Testis (tissue), 3 donors: ENCODE measurements around the gene TNRC6C. TPM values are rescaled to one million over a fixed set of nuclear protein-coding genes. Genes with fewer than 3 reads are reported as not detected.

Source experiments
- DNase-seq: peaks from one replicate; pipeline ENCODE4 v3.0.0-alpha.2; 2019
- H3K27ac ChIP-seq, 2 donors: fragments of 200-600 bp; sonication (generic); one replicate each; pipeline ENCODE4 v1.5.1; 2019
- H3K27me3 ChIP-seq: fragments of 200-600 bp; sonication (generic); one replicate; pipeline ENCODE4 v1.5.1; 2019
- H3K36me3 ChIP-seq: fragments of 200-600 bp; sonication (generic); one replicate; pipeline ENCODE4 v1.5.1; 2017; ENCODE audit warnings: low read depth; ENCODE audit errors: missing control alignments
- H3K4me1 ChIP-seq: fragments of 200-600 bp; sonication (generic); one replicate; pipeline ENCODE4 v1.5.1; 2019
- H3K4me3 ChIP-seq, 2 donors: fragments of 200-600 bp; sonication (generic); one replicate each; pipeline ENCODE4 v1.5.1; 2017 to 2019
- H3K9me3 ChIP-seq: fragments of 200-600 bp; sonication (generic); one replicate; pipeline ENCODE4 v1.5.1; 2017
- CTCF ChIP-seq, 3 experiments: fragments of 450-650 bp in 2 of 3; fragments of 200-600 bp in 1 of 3; sonication (generic) in 1 of 3; IDR thresholded peaks; one replicate each; pipeline ENCODE4 v1.5.1; 2016 to 2019; ENCODE audit warnings: antibody characterized with exemption in 3 of 3, mild to moderate bottlenecking in 2 of 3, moderate library complexity in 1 of 3
- POLR2A ChIP-seq: fragments of 450-650 bp; IDR thresholded peaks from one replicate; pipeline ENCODE4 v1.6.1; 2017; ENCODE audit warnings: antibody characterized with exemption, mild to moderate bottlenecking, moderate library complexity
- WGBS, 2 donors: methylation state at CpG; one replicate each; pipeline ENCODE4 v1.1.5; 2018; 5-methylcytosine and 5-hydroxymethylcytosine counted together
- intact Hi-C: fragments of 100-400 bp; cut with DNase I; formaldehyde crosslinking; loops from one replicate; pipeline ENCODE4 v1.15.1; 2023; ENCODE audit warnings: low total_unique reads
- polyA plus RNA-seq: library from polyadenylated mRNA; stranded (reverse); fragments of 350-450 nt; fragmentation: Illumina TruSeq; extraction: RNeasy Lipid Tissue Mini Kit (QIAGEN cat#74804); gene quantifications from one replicate; pipeline ENCODE4 v1.2.3, GENCODE V29; 2014; ENCODE audit warnings: low read depth, low replicate concordance; ENCODE audit not compliant: insufficient read depth
- total RNA-seq, 2 donors: library from RNA; depleted of rRNA; stranded (reverse); fragments of >200 nt; gene quantifications; one replicate each; pipeline ENCODE4 v1.2.3, GENCODE V29; 2016

Gene TNRC6C
- total and polyA plus RNA-seq, 3 donors from 2014 or later, result 26.2 to 35.6 (median 27.4) TPM

DNA sequence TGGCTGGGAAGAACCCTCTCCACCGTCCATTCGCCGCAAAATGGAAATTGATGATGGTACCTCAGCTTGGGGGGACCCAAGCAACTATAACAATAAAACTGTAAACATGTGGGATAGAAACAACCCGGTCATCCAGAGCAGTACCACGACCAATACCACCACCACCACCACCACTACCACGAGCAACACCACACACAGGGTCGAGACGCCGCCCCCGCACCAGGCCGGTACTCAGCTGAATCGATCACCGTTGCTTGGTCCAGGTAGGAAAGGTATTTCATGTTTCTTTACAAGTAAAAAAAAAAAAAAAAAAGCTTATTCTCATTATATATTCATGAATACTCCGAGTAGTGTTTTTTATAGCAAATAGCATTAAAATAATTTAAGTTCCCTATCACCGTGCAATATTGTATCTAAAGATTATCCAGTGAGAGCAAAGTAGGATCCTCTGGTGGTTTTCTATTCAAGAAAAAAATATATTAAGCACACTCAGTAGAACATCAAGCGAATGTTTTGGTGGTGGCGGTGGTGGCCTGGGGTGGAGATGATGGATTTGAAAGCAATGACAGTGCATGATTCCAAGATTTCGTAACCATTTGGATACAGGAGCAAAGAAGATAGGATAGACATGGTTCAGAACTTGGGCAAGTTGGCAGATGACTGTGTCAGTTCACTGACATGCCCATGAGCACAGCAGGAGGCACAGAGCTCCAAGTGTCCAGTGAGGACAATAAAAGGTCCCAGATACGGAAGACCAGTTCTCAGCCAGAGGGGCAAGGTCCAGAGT lies 92.9 kb downstream of the TNRC6C start:
- intact Hi-C loops, result no loop called here
- Histone ChIP-seq H3K4me1 (no peaks in the 10 kb centered on the region), H3K4me3 (no peak overlapping the region), H3K27ac (no peak overlapping the region), H3K27me3 (no peaks in the 10 kb centered on the region), H3K36me3 (no peaks in the 10 kb centered on the region), H3K9me3 (no peaks in the 10 kb centered on the region)
- WGBS, 2 donors, result 92 to 95% methylated on average over 19 of the region's 19 CpGs
- TF ChIP-seq POLR2A, result no peak
- no peak for TF ChIP-seq CTCF (IDR thresholded peaks at IDR 0.05)
- DNase-seq, result no peak

GRCh38 chr17:78053777-78054468 lies 95.4 kb downstream of the TNRC6C start:
- intact Hi-C loops, result no loop called here
- no peak overlapping the region for H3K27ac ChIP-seq
- no peak for TF ChIP-seq POLR2A
- TF ChIP-seq CTCF (IDR thresholded peaks at IDR 0.05), result no peak
- no peaks in the 10 kb centered on the region for H3K36me3 ChIP-seq
- H3K9me3 ChIP-seq, result no peaks in the 10 kb centered on the region
- DNase-seq, result no peak
- 80 to 83% methylated on average over 5 of the region's 5 CpGs for WGBS, 2 donors
- H3K27me3 ChIP-seq, result no peaks in the 10 kb centered on the region
- peaks cover 3% of the 10 kb centered on the region for H3K4me1 ChIP-seq
- H3K4me3 ChIP-seq, result no peak overlapping the region

GRCh38 chr17:78057113-78057740 lies 98.7 kb downstream of the TNRC6C start:
- 89 to 90% methylated on average over 3 of the region's 3 CpGs for WGBS, 2 donors
- DNase-seq, result no peak
- intact Hi-C loops, result no loop called here
- no peaks in the 10 kb centered on the region for H3K36me3 ChIP-seq
- TF ChIP-seq POLR2A, result no peak
- no peak for TF ChIP-seq CTCF (IDR thresholded peaks at IDR 0.05)
- H3K4me1 ChIP-seq, result peaks cover 3% of the 10 kb centered on the region
- no peak overlapping the region for H3K27ac ChIP-seq
- H3K27me3 ChIP-seq, result no peaks in the 10 kb centered on the region
- no peaks in the 10 kb centered on the region for H3K9me3 ChIP-seq
- no peak overlapping the region for H3K4me3 ChIP-seq

DNA sequence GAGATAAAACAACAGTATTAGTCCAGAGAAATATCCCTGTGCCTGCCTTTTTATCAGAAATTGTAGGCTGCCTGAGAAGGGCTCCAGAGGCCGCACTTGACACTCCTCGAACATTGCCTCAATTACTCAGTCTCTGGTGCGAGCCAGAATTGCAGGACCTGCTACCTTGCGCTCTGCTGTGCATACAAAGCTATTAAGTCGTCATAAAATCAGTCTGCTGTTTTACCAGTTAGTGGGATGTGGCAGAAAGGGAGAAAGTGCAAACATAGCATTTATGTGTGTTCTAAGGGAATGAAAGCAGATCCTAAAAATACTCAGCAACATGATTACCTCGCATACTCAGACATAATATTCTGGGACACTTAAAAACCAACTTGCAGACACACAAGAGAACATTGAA lies 99.5 kb downstream of the TNRC6C start:
- H3K27ac ChIP-seq, result no peak overlapping the region
- DNase-seq, result no peak
- H3K36me3 ChIP-seq, result no peaks in the 10 kb centered on the region
- WGBS, 2 donors, result 64 to 71% methylated on average over 6 of the region's 6 CpGs
- no peaks in the 10 kb centered on the region for H3K27me3 ChIP-seq
- intact Hi-C loops, result no loop called here
- TF ChIP-seq POLR2A (no peak), CTCF (IDR thresholded peaks at IDR 0.05) (no peak)
- peaks cover 3% of the 10 kb centered on the region for H3K4me1 ChIP-seq
- no peaks in the 10 kb centered on the region for H3K9me3 ChIP-seq
- H3K4me3 ChIP-seq, result no peak overlapping the region
